ENCODE measurements around the gene BMPR1A. TPM values are rescaled to one million over a fixed set of nuclear protein-coding genes. Genes with fewer than 3 reads are reported as not detected.

Gene BMPR1A
- total RNA-seq, 1 donor from 2014 or later: 11.8 TPM

GRCh38 chr10:86965986-86966654 lies 209.7 kb downstream of the BMPR1A start:
- Mint-ChIP-seq H3K4me3 (peak overlapping the region; percentile 73), H3K9me3 (no peaks in the 10 kb centered on the region), H3K4me1 (peaks cover 35% of the 10 kb centered on the region), H3K27ac (peak overlapping the region; percentile 84), H3K36me3 (ENCODE audit: low read depth) (no peaks in the 10 kb centered on the region), H3K27me3 (peaks cover 6% of the 10 kb centered on the region)
- ChIA-PET CTCF (interaction anchor here (0.7 to 1.1 kb wide), 3 partner anchors 21 to 28 kb away, joined by 3 to 4 read pairs (median 3); no protein-coding TSS in a partner anchor), POLR2A (interaction anchor here (0.6 to 1.1 kb wide), 7 partner anchors 119 to 1876 kb away, joined by 3 to 12 read pairs (median 5); partner anchors contain the start of genes GLUD1 and SHLD2)
- ATAC-seq (ENCODE audit: low read depth): no peak
- no peak for DNase-seq
- intact Hi-C loops (cut with micrococcal nuclease): loop anchor here (1.0 kb wide), 2 partner anchors 27 to 255 kb away; no protein-coding TSS in a partner anchor
- TF ChIP-seq CTCF (IDR thresholded peaks at IDR 0.05): no peak

- ChIA-PET POLR2A (no interaction called here), CTCF (no interaction called here)
- no peak overlapping the region for H3K27ac Mint-ChIP-seq
- H3K4me1 Mint-ChIP-seq: peaks cover 42% of the 10 kb centered on the region
- no peak overlapping the region for H3K4me3 Mint-ChIP-seq
- DNase-seq: no peak
- H3K27me3 Mint-ChIP-seq: peaks cover 6% of the 10 kb centered on the region
- TF ChIP-seq CTCF (IDR thresholded peaks at IDR 0.05): no peak
- intact Hi-C loops (cut with micrococcal nuclease): no loop called here
- no peaks in the 10 kb centered on the region for H3K36me3 Mint-ChIP-seq (ENCODE audit: low read depth)
- ATAC-seq (ENCODE audit: low read depth): no peak
- no peaks in the 10 kb centered on the region for H3K9me3 Mint-ChIP-seq
Measured at GRCh38 chr10:86967481-86967941, 211.1 kb downstream of the BMPR1A start.

GRCh38 chr10:86968271-86968993 lies 212.0 kb downstream of the BMPR1A start, which contains the start of gene ADIRF:
TSS of gene ADIRF (plus strand) at chr10:86968482. CDS start at chr10:86968545, 63 bp downstream.
- H3K4me3 Mint-ChIP-seq: peak within 1 kb of the TSS; percentile 15
- no peaks in the 10 kb centered on the region for H3K36me3 Mint-ChIP-seq (ENCODE audit: low read depth)
- ChIA-PET CTCF (interaction anchor here (0.5 kb wide), 1 partner anchor 77 kb away, joined by 3 read pairs; no protein-coding TSS in a partner anchor), POLR2A (interaction anchor here (0.5 kb wide), 1 partner anchor 29 kb away, joined by 3 read pairs; no protein-coding TSS in a partner anchor)
- DNase-seq (no peak), ATAC-seq (ENCODE audit: low read depth) (no peak)
- TF ChIP-seq CTCF (IDR thresholded peaks at IDR 0.05): no peak
- H3K27me3 Mint-ChIP-seq: peaks cover 6% of the 10 kb centered on the region
- peaks cover 45% of the 10 kb centered on the region for H3K4me1 Mint-ChIP-seq
- intact Hi-C loops (cut with micrococcal nuclease): no loop called here
- H3K9me3 Mint-ChIP-seq: no peaks in the 10 kb centered on the region
- no peak within 1 kb of the TSS for H3K27ac Mint-ChIP-seq

- Mint-ChIP-seq H3K27ac (no peak overlapping the region), H3K36me3 (ENCODE audit: low read depth) (no peaks in the 10 kb centered on the region), H3K27me3 (peaks cover 6% of the 10 kb centered on the region), H3K4me1 (peaks cover 45% of the 10 kb centered on the region), H3K9me3 (no peaks in the 10 kb centered on the region), H3K4me3 (peak overlapping the region; percentile 15)
- ChIA-PET CTCF (no interaction called here), POLR2A (interaction anchor here (0.6 kb wide), 1 partner anchor 29 kb away, joined by 3 read pairs; no protein-coding TSS in a partner anchor)
- intact Hi-C loops (cut with micrococcal nuclease): no loop called here
- DNase-seq: no peak
- ATAC-seq (ENCODE audit: low read depth): no peak
- no peak for TF ChIP-seq CTCF (IDR thresholded peaks at IDR 0.05)
Measured at GRCh38 chr10:86968994-86969355, 212.6 kb downstream of the BMPR1A start.

Measured in activated B cell treated with CpG ODN at 0.5 μM for 24 hours (primary cell).